LNCaP clone FGC (cell line): ENCODE data around the gene ZNF644.

Experiments used
- DNase-seq: peaks from one replicate; pipeline ENCODE4 v3.0.0-alpha.2; 2011; ENCODE audit warnings: low read depth
- H3K4me3 ChIP-seq: 2 replicates; pipeline ENCODE4 v1.5.1; 2011; ENCODE audit warnings: mild to moderate bottlenecking, low read depth, low read length, control low read depth
- CTCF ChIP-seq: IDR thresholded peaks from 2 replicates; pipeline ENCODE4 v1.5.1; 2012; ENCODE audit warnings: mild to moderate bottlenecking; ENCODE audit not compliant: control insufficient read depth, insufficient read depth; ENCODE audit errors: extremely low read depth

ZNF644 gene

GRCh38 chr1:91006113-91006908, 15.5 kb downstream of the ZNF644 start:
- no peak for TF ChIP-seq CTCF
- DNase-seq, result no peak
- no peak overlapping the region for H3K4me3 ChIP-seq

- H3K4me3 ChIP-seq, result no peak overlapping the region
- no peak for DNase-seq
- no peak for TF ChIP-seq CTCF
Measured at GRCh38 chr1:91005285-91005684, 16.6 kb downstream of the ZNF644 start.

GRCh38 chr1:91004145-91004544, 17.7 kb downstream of the ZNF644 start:
- TF ChIP-seq CTCF, result no peak
- DNase-seq, result no peak
- H3K4me3 ChIP-seq, result no peak overlapping the region

GRCh38 chr1:90996742-90997413, 25.0 kb downstream of the ZNF644 start:
- no peak overlapping the region for H3K4me3 ChIP-seq
- TF ChIP-seq CTCF, result no peak
- DNase-seq, result no peak

DNA sequence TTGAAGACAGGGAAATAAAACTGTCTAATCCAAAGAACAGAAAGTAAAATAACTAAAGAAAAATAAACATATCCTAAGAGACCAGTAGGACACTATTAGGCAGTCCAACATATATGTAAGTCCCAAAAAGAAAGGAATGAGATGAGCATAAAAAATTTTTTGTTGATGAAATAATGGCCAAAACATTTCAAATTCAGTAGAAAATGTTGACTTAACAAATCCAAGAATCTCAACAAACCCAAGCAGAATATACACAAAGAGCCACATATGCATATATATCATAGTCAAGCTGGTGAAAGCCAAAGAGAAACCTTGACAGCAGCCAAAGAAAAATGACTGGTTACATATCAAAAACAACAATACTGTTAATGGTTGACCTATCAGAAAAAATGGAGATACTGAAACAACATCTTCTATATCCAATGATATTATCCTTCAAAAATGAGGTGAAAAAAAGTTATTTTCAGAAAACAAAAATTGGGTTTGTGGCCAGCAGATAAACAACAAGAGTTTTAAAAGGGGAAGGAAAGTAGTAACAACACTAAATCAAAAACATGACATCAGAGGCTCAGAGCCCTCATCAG, 26.4 kb downstream of the ZNF644 start:
- no peak for DNase-seq
- no peak overlapping the region for H3K4me3 ChIP-seq
- no peak for TF ChIP-seq CTCF

- TF ChIP-seq CTCF, result no peak
- H3K4me3 ChIP-seq, result no peak overlapping the region
- DNase-seq, result no peak
Measured at GRCh38 chr1:90994461-90994860, 27.4 kb downstream of the ZNF644 start.

DNA sequence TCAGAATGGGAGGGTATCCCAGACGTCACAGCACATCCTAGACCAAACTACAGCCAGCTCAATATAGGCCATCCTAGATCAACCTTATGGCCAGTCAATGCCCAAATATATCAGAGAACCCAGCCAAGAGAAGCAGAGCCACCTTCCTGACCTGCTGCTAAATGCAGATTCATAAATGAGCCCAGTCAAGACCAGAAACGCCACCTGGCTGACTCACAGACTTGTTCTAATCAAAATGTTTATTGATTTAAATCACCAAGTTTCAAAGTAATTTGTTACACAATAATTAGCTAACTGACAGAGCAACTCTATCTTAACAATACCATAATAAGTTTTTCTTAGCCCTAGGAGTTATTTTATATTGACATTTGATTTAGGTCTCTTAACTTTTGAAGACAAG, 28.6 kb downstream of the ZNF644 start:
- no peak overlapping the region for H3K4me3 ChIP-seq
- TF ChIP-seq CTCF, result no peak
- no peak for DNase-seq
